Measurements from ENCODE around the gene GPATCH1.

DNA sequence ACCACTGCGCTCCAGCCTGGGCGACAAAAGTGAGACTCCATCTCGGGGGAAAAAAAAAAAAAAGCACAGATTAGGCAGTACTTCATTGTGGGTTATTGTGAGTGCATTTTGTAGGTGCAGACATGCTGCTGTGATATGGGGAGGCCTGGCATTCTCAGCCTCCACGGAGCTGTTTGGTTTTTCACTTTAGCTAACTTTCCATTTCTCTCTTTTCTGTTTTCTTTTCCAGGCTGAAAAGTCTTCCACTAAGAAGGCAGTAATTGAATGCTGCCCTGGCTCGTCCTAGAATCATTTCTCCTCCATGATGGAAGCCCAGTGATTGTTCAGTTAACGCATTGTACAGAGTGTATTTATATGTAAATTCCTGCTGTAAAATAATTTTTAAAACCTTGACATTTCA lies 48.9 kb downstream of the GPATCH1 start:
- TF ChIP-seq, protein P1, sequence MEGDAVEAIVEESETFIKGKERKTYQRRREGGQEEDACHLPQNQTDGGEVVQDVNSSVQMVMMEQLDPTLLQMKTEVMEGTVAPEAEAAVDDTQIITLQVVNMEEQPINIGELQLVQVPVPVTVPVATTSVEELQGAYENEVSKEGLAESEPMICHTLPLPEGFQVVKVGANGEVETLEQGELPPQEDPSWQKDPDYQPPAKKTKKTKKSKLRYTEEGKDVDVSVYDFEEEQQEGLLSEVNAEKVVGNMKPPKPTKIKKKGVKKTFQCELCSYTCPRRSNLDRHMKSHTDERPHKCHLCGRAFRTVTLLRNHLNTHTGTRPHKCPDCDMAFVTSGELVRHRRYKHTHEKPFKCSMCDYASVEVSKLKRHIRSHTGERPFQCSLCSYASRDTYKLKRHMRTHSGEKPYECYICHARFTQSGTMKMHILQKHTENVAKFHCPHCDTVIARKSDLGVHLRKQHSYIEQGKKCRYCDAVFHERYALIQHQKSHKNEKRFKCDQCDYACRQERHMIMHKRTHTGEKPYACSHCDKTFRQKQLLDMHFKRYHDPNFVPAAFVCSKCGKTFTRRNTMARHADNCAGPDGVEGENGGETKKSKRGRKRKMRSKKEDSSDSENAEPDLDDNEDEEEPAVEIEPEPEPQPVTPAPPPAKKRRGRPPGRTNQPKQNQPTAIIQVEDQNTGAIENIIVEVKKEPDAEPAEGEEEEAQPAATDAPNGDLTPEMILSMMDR (IDR thresholded peaks at IDR 0.05), result no peak
- no peak for TF ChIP-seq POLR2A (IDR thresholded peaks at IDR 0.05)
